HG03103 (cell line): ENCODE data around the gene ZNF627.
"Not testable (repeated sequence)": the region's sequence is repeated elsewhere in the genome, so short reads cannot be mapped to it uniquely, and the experiment has no call there.

Source experiments
- ATAC-seq: cut with Tn5 transposase; IDR thresholded peaks from one replicate; pipeline ENCODE4 v1.9.1; 2021; ENCODE audit warnings: low read depth; ENCODE audit not compliant: unreplicated experiment

ZNF627 gene

GRCh38 chr19:11620553-11620952, 23.3 kb downstream of the ZNF627 start:
- ATAC-seq, result no peak

GRCh38 chr19:11622401-11622800, 25.1 kb downstream of the ZNF627 start:
- not testable (repeated sequence) for ATAC-seq

- ATAC-seq, result no peak
These were observed 26.8 kb downstream of the ZNF627 start for GRCh38 chr19:11624069-11624463.

- no peak for ATAC-seq
These were observed 29.0 kb downstream of the ZNF627 start for GRCh38 chr19:11626252-11626651.

DNA sequence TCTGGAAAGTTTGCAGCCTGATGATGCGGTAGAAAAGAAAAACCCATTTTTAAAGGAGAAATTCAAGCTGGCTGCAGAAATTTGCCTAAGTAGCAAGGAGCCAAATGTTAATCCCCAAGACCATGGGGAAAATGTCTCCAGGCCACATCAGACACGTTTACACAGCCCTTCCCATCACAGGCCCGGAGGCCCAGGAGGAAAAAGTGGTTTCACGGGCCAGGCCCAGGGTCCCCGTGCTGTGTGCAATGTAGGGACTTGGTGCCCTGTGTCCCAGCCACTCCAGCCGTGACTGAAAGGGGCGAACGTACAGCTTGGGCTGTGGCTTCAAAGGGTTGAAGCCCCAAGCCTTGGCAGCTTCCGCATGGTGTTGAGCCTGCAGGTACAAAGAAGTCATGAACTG, 35.9 kb downstream of the ZNF627 start:
- no peak for ATAC-seq

GRCh38 chr19:11634018-11634662, 36.9 kb downstream of the ZNF627 start:
- ATAC-seq, result not testable (repeated sequence)

DNA sequence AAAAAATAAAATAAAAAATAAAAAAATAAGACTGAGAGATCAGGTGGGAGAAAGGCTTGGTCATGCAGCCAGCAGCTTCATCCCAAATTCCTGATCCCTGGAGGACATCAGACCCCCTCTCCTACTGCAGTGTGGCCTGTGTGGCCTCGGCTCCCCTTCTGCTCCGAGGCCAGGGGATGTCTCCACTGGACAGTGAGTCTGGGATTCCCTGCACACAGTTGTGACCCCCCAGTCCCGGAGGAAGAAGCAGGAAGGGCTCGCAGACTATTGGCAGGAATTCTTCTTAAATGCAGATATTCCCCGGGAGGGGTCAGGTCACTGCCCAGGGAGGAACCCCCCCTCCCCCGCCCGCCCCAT, 41.9 kb downstream of the ZNF627 start:
- no peak for ATAC-seq

DNA sequence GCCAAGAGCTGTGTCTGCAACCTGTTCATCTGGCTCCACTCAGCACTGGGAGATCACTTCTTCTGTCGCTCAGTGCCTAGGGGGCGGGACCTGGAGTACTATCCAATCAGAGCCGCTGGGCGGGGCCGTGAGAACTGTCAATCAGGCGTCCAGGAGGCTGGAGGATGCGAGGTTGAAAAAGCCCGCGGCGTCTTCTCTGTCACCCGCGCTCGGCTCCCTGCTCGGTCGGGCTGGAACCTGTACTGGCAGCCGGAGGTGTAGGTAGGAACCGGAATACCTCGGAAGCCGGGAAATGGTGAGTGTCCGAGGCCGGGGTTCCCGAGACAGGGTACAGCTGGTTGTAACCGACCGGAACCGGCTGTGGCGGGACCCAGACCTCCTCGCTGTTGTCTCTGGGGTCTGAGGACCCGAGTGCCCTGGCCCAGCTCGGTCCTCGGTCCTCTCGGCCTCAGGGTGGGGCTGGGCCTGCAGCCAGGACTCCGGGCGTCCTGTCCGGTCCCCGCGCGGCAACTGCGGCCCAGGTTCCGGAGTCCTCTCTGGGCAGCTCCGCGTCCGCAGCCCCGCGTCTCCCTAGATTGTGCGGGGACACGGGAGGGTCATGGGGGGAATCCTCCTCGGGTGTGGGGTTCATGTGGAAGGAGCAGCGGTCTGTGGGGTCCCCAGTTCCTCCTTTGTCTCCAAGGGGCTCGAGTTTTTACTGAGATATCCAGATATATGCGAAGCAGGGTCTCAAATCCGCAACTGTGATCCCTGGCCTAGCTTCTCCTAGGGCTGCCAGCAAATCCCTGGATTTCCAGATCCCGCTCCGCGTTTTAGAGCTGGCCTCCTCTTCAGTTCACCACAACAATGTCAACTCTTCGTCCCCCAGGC, 42.6 kb downstream of the ZNF627 start:
- peak; percentile 86 for ATAC-seq

DNA sequence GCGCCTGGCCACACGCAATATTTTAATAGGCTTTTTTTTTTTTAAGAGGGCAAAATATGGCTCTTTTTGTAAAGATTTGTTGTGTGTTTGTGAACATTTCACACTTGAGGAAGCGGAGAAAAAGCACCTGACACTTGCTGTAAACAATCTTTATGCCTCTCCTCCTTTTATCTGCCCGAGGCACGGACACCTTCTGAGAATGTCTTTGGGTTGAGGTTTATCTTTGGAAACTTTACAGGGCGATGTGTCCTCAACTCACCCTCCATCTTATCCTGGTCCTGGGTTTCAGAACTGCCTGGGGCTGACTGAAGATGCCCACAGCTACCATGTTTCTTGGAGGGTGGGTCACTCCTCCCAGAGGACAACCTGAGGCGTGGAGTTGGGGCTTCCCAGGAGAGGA, 44.0 kb downstream of the ZNF627 start:
- ATAC-seq, result no peak

DNA sequence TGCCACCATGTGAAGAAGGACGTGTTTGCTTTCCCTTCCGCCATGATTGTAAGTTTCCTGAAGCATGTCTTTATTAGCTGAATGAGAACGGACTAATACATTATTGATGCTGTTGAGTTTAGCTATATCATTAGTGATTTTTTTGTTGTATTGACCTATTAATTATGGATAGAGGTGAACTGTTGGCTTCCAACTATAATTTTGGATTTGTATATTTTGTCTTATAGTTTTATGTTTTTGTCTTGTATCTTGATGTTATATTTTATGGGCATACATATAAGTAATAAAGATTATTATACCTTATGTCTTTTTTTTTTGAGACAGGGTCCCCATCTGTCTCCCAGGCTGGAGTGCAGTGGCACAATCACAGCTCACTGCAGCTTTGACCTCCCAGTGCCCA, 45.6 kb downstream of the ZNF627 start:
- ATAC-seq, result no peak

DNA sequence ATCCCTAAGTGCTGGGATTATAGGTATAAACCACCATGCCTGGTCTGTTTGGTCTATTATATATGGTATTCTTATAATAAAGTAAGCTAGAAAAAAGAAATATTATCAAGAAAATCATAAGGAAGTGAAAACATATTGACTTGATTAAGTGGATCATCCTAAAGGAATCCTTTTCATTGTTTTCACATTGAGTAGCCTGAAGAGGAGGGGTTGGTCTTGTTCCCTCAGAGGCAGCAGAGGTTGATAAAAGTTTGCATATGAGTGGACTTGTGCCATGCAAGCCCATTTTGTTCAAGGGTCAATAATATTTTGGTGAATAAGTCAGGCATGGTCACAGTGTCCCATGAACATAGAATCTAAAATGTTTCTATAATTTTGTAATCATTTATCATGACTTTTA, 52.7 kb downstream of the ZNF627 start:
- no peak for ATAC-seq

DNA sequence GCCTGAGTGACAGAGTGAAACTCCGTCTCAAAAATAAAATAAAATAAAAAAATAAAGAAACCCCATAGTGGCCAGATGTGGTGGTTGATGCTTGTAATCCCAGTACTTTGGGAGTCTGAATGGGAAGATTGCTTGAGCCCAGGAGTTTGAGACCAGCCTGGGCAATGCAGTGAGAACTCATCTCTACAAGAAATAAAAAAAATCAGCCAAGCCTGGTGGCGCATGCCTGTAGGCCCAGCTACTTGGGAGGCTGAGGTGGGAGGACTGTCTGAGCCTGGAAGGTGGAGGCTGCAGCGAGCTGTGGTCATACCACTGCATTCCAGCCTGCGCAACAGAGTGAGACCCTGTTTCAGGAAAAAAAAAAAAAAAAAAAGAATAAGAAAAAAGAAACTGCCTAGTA, 53.8 kb downstream of the ZNF627 start:
- ATAC-seq, result no peak

DNA sequence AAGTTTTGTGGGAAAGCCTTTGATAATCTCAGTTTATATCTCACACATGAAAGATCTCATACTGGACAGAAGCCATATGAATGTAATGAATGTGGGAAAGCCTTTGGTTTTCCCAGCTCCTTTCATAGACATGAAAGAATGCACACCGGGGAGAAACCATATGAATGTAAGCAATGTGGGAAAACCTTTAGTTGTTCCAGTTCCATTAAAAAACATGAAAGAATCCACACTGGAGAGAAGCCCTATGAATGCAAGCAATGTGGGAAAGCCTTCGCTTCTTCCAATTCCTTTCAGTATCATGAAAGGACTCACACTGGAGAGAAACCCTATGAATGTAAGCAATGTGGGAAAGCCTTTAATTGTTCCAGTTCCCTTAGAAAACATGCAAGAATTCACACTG, 54.8 kb downstream of the ZNF627 start:
- no peak for ATAC-seq

GRCh38 chr19:11652492-11652891, 55.2 kb downstream of the ZNF627 start:
- no peak for ATAC-seq

- ATAC-seq, result no peak
These were observed 59.3 kb downstream of the ZNF627 start for GRCh38 chr19:11656535-11656934.

DNA sequence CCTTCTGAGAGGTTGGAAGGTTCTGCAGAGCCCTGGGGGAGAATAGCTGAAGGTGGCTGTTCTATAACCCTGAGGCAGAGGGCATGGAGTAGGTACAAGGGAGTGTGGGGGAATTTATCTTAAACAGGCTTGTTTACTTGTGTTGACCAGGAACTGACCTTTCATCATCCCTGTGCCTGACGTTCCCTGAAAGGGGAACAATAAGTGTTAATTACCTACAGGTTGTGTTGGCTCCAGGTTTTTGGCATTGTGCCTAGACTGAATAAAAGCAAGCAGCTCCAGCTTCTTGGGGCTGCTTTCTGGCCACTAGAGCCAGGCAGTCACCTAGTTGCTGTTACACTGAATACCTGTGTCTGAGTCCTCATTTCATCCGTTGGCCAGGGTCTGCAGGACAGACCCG, 60.0 kb downstream of the ZNF627 start:
- ATAC-seq, result no peak

- ATAC-seq, result no peak
These were observed 61.7 kb downstream of the ZNF627 start for GRCh38 chr19:11658970-11659369.

GRCh38 chr19:11659612-11660011, 62.3 kb downstream of the ZNF627 start:
- no peak for ATAC-seq

GRCh38 chr19:11662278-11662677, 65.0 kb downstream of the ZNF627 start:
- no peak for ATAC-seq

GRCh38 chr19:11663181-11663591, 65.9 kb downstream of the ZNF627 start:
- ATAC-seq, result no peak
